ENCODE results near the gene USP30. TPM values are rescaled to one million over a fixed set of nuclear protein-coding genes. Genes with fewer than 3 reads are reported as not detected.

The USP30 gene
- total RNA-seq, 1 donor from 2014 or later: 13.3 TPM

GRCh38 chr12:109065154-109065852 is 12.9 kb downstream of the USP30 start:
- no peak for DNase-seq (ENCODE audit: low spot score)
- TF ChIP-seq CTCF (IDR thresholded peaks at IDR 0.05): no peak
- no peaks in the 10 kb centered on the region for H3K4me1 Mint-ChIP-seq (ENCODE audit: low read depth)
- no peak overlapping the region for H3K27ac Mint-ChIP-seq (ENCODE audit: unreplicated experiment)
- no peak overlapping the region for H3K4me3 Mint-ChIP-seq (ENCODE audit: unreplicated experiment)
- H3K9me3 Mint-ChIP-seq (ENCODE audit: low read depth): peaks cover 3% of the 10 kb centered on the region
- no peaks in the 10 kb centered on the region for H3K27me3 Mint-ChIP-seq (ENCODE audit: low read depth)
- peaks cover 24% of the 10 kb centered on the region for H3K36me3 Mint-ChIP-seq (ENCODE audit: low read depth)

- H3K27me3 Mint-ChIP-seq (ENCODE audit: low read depth): no peaks in the 10 kb centered on the region
- no peak overlapping the region for H3K4me3 Mint-ChIP-seq (ENCODE audit: unreplicated experiment)
- no peaks in the 10 kb centered on the region for H3K4me1 Mint-ChIP-seq (ENCODE audit: low read depth)
- TF ChIP-seq CTCF (IDR thresholded peaks at IDR 0.05): no peak
- no peak overlapping the region for H3K27ac Mint-ChIP-seq (ENCODE audit: unreplicated experiment)
- H3K9me3 Mint-ChIP-seq (ENCODE audit: low read depth): peaks cover 3% of the 10 kb centered on the region
- DNase-seq (ENCODE audit: low spot score): no peak
- peaks cover 23% of the 10 kb centered on the region for H3K36me3 Mint-ChIP-seq (ENCODE audit: low read depth)
These were observed 13.4 kb downstream of the USP30 start for GRCh38 chr12:109065853-109066193.

GRCh38 chr12:109069307-109070271 is 17.2 kb downstream of the USP30 start:
- no peak for DNase-seq (ENCODE audit: low spot score)
- Mint-ChIP-seq H3K4me3 (ENCODE audit: unreplicated experiment) (no peak overlapping the region), H3K27me3 (ENCODE audit: low read depth) (no peaks in the 10 kb centered on the region), H3K27ac (ENCODE audit: unreplicated experiment) (no peak overlapping the region), H3K4me1 (ENCODE audit: low read depth) (no peaks in the 10 kb centered on the region), H3K9me3 (ENCODE audit: low read depth) (no peaks in the 10 kb centered on the region), H3K36me3 (ENCODE audit: low read depth) (peaks cover 28% of the 10 kb centered on the region)
- no peak for TF ChIP-seq CTCF (IDR thresholded peaks at IDR 0.05)

GRCh38 chr12:109074866-109075265 is 22.5 kb downstream of the USP30 start:
- Mint-ChIP-seq H3K9me3 (ENCODE audit: low read depth) (peaks cover 8% of the 10 kb centered on the region), H3K36me3 (ENCODE audit: low read depth) (peaks cover 37% of the 10 kb centered on the region), H3K4me3 (ENCODE audit: unreplicated experiment) (no peak overlapping the region), H3K27me3 (ENCODE audit: low read depth) (no peaks in the 10 kb centered on the region), H3K4me1 (ENCODE audit: low read depth) (no peaks in the 10 kb centered on the region), H3K27ac (ENCODE audit: unreplicated experiment) (no peak overlapping the region)
- TF ChIP-seq CTCF (IDR thresholded peaks at IDR 0.05): no peak
- DNase-seq (ENCODE audit: low spot score): no peak

- peaks cover 42% of the 10 kb centered on the region for H3K36me3 Mint-ChIP-seq (ENCODE audit: low read depth)
These were observed 30.4 kb downstream of the USP30 start for GRCh38 chr12:109082751-109083150.

More at GRCh38 chr12:109082751-109083150, 30.4 kb downstream of the USP30 start:
- H3K27me3 Mint-ChIP-seq (ENCODE audit: low read depth): no peaks in the 10 kb centered on the region
- DNase-seq (ENCODE audit: low spot score): no peak
- H3K9me3 Mint-ChIP-seq (ENCODE audit: low read depth): peaks cover 8% of the 10 kb centered on the region
- H3K4me1 Mint-ChIP-seq (ENCODE audit: low read depth): no peaks in the 10 kb centered on the region
- TF ChIP-seq CTCF (IDR thresholded peaks at IDR 0.05): no peak
- no peak overlapping the region for H3K27ac Mint-ChIP-seq (ENCODE audit: unreplicated experiment)
- H3K4me3 Mint-ChIP-seq (ENCODE audit: unreplicated experiment): no peak overlapping the region

All from chondrocyte (in vitro differentiated cells).